Progenitor cell of endocrine pancreas (in vitro differentiated cells): ENCODE data around the gene NPTXR. TPM values are rescaled to one million over a fixed set of nuclear protein-coding genes. Genes with fewer than 3 reads are reported as not detected.

Experiments used
- DNase-seq: peaks from one replicate; pipeline ENCODE4 v3.0.0; 2021; ENCODE audit warnings: low spot score; ENCODE audit not compliant: unreplicated experiment
- H3K27ac Mint-ChIP-seq: 2 replicates; pipeline ENCODE4 v1.8.0; 2021; ENCODE audit warnings: mild to moderate bottlenecking, moderate library complexity, mixed read lengths
- H3K27me3 Mint-ChIP-seq: 2 replicates; pipeline ENCODE4 v1.8.0; 2021; ENCODE audit warnings: mixed read lengths
- H3K36me3 Mint-ChIP-seq: 2 replicates; pipeline ENCODE4 v1.8.0; 2022; ENCODE audit warnings: mixed read lengths; ENCODE audit not compliant: insufficient read depth
- H3K4me1 Mint-ChIP-seq: 2 replicates; pipeline ENCODE4 v1.8.0; 2021; ENCODE audit warnings: low read depth, mixed read lengths
- H3K4me3 Mint-ChIP-seq: 2 replicates; pipeline ENCODE4 v1.8.0; 2021; ENCODE audit warnings: low read depth, mild to moderate bottlenecking, moderate library complexity, mixed read lengths
- H3K9me3 Mint-ChIP-seq: 2 replicates; pipeline ENCODE4 v1.8.0; 2021; ENCODE audit warnings: low read depth, mixed read lengths
- total RNA-seq: library from RNA; stranded (reverse); gene quantifications from 2 replicates; pipeline ENCODE4 v1.2.1, GENCODE V29; 2021
- TF ChIP-seq, protein P1 (sequence below): fragments of 200-600 bp; sonication (generic); IDR thresholded peaks from one replicate; pipeline ENCODE4 v1.5.0; 2021; ENCODE audit warnings: antibody characterized with exemption, mild to moderate bottlenecking; ENCODE audit not compliant: unreplicated experiment

Gene NPTXR
- total RNA-seq, 1 donor from 2014 or later, result 4.7 TPM

DNA sequence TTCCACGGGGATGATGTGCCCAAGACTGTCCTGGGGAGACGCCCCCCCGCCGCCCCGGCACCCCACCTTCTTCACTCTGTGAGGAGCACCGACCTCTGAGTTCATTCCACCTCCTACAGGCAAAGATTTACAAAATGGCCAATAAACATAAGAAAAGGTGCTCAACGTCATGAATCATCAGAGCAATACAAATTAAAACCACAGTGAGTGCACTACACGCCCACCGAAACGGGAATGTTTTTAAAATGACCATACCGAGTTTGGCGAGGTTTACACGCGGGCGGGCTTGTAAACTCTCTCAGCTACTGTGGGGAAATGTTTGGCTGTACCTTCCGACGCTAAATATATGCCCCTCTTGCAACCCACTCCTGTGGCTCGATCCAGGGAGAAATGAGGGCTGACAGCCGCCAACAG, 7.9 kb downstream of the NPTXR start:
- no peaks in the 10 kb centered on the region for H3K4me1 Mint-ChIP-seq
- H3K9me3 Mint-ChIP-seq, result no peaks in the 10 kb centered on the region
- TF ChIP-seq, protein P1, sequence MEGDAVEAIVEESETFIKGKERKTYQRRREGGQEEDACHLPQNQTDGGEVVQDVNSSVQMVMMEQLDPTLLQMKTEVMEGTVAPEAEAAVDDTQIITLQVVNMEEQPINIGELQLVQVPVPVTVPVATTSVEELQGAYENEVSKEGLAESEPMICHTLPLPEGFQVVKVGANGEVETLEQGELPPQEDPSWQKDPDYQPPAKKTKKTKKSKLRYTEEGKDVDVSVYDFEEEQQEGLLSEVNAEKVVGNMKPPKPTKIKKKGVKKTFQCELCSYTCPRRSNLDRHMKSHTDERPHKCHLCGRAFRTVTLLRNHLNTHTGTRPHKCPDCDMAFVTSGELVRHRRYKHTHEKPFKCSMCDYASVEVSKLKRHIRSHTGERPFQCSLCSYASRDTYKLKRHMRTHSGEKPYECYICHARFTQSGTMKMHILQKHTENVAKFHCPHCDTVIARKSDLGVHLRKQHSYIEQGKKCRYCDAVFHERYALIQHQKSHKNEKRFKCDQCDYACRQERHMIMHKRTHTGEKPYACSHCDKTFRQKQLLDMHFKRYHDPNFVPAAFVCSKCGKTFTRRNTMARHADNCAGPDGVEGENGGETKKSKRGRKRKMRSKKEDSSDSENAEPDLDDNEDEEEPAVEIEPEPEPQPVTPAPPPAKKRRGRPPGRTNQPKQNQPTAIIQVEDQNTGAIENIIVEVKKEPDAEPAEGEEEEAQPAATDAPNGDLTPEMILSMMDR, result no peak
- no peak for DNase-seq
- no peak overlapping the region for H3K4me3 Mint-ChIP-seq
- H3K36me3 Mint-ChIP-seq, result no peaks in the 10 kb centered on the region
- H3K27me3 Mint-ChIP-seq, result peaks cover 44% of the 10 kb centered on the region
- no peak overlapping the region for H3K27ac Mint-ChIP-seq

DNA sequence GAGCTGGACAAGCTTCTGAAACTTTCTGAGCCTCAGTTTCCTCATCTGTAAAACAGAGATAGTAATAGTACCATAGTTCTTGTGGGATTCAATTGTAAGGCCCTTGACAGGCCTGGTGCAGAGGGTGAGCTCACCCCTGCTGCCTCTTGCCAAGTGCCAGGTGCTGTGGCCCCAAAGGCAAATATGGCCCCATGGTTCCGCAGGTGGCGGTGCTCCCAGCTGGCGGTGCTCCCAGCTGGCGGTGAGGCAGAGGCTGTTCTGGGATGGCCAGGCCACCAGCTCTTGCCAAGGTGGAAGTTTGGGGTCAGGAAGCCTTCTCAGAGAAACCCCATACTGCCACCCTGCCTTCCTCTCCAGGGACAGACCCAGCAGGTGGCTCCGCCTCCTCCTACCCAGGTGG, 8.8 kb downstream of the NPTXR start:
- H3K27me3 Mint-ChIP-seq, result peaks cover 35% of the 10 kb centered on the region
- H3K36me3 Mint-ChIP-seq, result no peaks in the 10 kb centered on the region
- H3K4me3 Mint-ChIP-seq, result no peak overlapping the region
- H3K27ac Mint-ChIP-seq, result no peak overlapping the region
- H3K9me3 Mint-ChIP-seq, result no peaks in the 10 kb centered on the region
- TF ChIP-seq, protein P1, result no peak
- no peak for DNase-seq
- no peaks in the 10 kb centered on the region for H3K4me1 Mint-ChIP-seq

DNA sequence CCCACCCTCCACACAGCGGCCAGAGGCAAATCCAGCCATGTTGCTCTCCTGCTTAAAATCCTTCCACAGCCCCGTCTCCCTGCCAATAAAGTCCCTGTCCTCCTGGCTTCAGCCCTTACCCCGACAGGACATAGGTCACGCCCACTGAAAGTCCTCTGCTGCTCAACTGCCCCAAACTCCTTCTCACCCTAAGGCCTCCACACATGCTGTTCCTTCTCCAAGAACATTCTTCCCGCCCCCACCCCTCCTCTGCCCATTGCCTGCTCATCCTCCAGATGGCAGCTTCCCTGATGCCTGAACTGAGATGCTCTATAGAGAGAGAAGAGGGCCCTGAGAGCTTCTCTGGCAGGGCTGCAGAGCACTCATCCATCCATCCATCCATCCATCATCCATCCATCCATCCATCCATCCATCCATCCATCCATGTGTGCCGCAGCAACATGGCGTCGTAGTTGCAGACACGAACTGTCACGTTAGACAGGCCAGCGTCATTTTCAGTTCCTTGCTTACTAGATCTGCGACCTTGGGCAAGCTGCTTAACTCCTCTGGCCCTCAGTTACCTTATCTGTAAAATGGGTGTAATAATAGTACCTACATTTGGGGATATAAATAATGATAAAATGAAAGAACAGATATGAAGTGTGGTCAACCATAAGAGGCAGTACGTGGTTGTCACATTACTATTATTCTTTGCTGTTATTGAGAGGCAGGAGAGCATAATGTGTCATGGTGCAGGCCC, 9.4 kb downstream of the NPTXR start:
- no peak for DNase-seq
- H3K4me1 Mint-ChIP-seq, result no peaks in the 10 kb centered on the region
- no peak overlapping the region for H3K4me3 Mint-ChIP-seq
- H3K9me3 Mint-ChIP-seq, result no peaks in the 10 kb centered on the region
- no peak overlapping the region for H3K27ac Mint-ChIP-seq
- H3K36me3 Mint-ChIP-seq, result no peaks in the 10 kb centered on the region
- H3K27me3 Mint-ChIP-seq, result peaks cover 29% of the 10 kb centered on the region
- TF ChIP-seq, protein P1, result no peak

DNA sequence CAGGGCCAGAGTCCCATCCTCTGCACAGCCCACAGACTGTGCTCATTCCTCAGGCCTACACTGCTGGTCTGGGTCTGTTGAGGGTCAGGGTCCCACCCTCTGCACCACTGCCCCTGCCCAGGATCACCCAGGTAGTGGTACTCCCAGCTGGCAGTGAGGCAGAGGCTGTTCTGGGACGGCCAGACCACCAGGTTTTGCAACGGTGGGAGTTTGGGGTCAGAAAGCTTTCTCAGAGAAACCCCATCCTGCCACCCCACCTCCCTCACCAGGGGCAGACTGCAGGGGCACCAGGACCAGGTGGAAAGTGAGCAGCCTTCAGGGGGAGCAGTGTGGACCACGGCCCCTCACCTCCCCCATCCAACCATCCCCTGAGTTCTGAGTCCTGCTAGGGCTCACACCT, 10.8 kb downstream of the NPTXR start:
- H3K36me3 Mint-ChIP-seq, result no peaks in the 10 kb centered on the region
- no peak overlapping the region for H3K27ac Mint-ChIP-seq
- H3K27me3 Mint-ChIP-seq, result peaks cover 27% of the 10 kb centered on the region
- H3K9me3 Mint-ChIP-seq, result no peaks in the 10 kb centered on the region
- no peak for DNase-seq
- H3K4me1 Mint-ChIP-seq, result no peaks in the 10 kb centered on the region
- TF ChIP-seq, protein P1, result no peak
- no peak overlapping the region for H3K4me3 Mint-ChIP-seq

DNA sequence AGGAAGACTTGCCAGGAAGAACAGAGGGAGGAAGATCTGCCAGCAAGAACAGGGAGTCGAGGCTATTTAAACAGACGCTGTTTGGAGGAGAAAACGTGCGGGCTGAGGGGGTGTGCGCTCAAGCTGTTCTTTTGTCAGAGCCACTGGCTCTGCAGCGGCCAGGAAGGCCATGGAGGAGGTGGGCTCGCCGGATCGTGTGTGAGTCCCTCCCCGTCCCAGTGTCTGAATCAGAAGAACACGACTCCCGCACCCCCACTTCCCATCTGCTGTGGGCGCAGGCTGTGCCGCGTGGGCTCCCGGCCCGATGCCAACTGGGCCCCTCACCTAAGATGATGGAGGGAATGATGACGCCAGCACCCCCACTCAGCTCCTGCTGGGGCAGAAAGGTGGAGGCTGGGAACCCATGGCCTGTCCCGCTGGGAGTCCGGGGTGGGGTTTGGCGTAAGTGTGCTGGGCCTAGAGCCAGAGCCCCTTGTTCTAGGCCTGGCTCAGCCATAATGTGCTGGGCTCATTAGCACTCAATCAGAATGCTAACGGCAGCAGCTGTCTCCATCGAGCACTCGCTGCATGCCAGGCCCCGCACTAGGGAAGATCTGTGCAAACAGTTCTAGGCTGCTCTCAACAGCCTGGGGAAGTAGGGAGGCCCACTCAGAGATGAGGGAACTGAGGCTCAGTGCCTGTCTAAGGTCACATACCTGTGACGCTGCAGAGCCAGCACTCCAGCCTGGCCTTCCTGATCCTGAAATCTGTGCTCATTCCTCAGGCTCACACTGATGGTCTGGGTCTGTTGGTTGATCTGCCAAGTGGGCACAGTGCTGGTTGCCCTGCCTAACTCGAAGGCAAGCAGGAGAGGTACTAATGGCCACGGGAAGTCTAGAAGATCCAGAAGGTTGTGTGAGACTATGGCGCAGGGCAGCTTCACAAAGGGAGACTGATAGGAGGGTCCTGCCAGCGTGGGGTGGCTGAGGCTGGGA, 11.5 kb downstream of the NPTXR start:
- H3K27me3 Mint-ChIP-seq, result peaks cover 25% of the 10 kb centered on the region
- DNase-seq, result no peak
- no peak overlapping the region for H3K27ac Mint-ChIP-seq
- H3K4me1 Mint-ChIP-seq, result no peaks in the 10 kb centered on the region
- H3K36me3 Mint-ChIP-seq, result no peaks in the 10 kb centered on the region
- H3K9me3 Mint-ChIP-seq, result no peaks in the 10 kb centered on the region
- TF ChIP-seq, protein P1, result no peak
- no peak overlapping the region for H3K4me3 Mint-ChIP-seq
